GM12873 (cell line): Measurements from ENCODE around the gene RARB.

Source experiments
- TF ChIP-seq, protein P1 (sequence below): IDR thresholded peaks from 2 replicates; pipeline ENCODE4 v1.5.1; 2012; ENCODE audit warnings: low read depth, mild to moderate bottlenecking, moderate library complexity, low read length, control low read depth; ENCODE audit not compliant: insufficient read depth; ENCODE audit errors: missing control alignments

Gene RARB

DNA sequence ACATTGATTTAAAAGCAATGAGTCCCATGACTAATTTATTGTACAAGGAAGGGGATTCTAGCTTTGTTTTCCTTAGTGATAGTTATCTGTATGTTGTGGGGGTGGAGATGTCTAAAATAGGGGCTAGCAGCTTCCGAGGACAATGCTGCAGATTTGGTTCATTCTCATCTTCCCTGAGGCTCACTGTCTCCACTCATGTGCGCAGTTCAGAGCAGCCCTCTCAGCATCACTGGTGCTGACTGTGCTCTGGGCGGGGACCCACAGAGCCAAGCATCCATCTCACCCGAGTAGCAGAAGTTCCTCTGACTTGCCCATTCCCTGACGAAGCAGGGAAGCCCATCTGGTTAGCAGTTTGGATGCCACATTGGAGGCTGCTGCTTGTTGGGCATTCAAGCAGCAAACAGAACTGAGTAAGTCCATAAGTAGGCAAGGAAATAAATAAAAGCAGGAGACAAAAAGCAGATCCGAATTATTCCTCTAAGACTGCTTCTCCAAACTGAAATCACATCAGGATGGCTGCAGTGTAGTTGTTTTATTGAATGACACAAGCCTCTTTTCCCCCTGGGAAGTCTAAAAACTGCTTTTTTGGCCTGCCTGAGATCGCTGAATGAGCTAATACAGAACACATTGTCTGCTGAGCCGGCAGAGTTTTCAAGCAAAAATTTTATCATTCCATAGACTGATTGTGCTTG is 27.5 kb downstream of the RARB start:
- TF ChIP-seq, protein P1, sequence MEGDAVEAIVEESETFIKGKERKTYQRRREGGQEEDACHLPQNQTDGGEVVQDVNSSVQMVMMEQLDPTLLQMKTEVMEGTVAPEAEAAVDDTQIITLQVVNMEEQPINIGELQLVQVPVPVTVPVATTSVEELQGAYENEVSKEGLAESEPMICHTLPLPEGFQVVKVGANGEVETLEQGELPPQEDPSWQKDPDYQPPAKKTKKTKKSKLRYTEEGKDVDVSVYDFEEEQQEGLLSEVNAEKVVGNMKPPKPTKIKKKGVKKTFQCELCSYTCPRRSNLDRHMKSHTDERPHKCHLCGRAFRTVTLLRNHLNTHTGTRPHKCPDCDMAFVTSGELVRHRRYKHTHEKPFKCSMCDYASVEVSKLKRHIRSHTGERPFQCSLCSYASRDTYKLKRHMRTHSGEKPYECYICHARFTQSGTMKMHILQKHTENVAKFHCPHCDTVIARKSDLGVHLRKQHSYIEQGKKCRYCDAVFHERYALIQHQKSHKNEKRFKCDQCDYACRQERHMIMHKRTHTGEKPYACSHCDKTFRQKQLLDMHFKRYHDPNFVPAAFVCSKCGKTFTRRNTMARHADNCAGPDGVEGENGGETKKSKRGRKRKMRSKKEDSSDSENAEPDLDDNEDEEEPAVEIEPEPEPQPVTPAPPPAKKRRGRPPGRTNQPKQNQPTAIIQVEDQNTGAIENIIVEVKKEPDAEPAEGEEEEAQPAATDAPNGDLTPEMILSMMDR, result no peak

DNA sequence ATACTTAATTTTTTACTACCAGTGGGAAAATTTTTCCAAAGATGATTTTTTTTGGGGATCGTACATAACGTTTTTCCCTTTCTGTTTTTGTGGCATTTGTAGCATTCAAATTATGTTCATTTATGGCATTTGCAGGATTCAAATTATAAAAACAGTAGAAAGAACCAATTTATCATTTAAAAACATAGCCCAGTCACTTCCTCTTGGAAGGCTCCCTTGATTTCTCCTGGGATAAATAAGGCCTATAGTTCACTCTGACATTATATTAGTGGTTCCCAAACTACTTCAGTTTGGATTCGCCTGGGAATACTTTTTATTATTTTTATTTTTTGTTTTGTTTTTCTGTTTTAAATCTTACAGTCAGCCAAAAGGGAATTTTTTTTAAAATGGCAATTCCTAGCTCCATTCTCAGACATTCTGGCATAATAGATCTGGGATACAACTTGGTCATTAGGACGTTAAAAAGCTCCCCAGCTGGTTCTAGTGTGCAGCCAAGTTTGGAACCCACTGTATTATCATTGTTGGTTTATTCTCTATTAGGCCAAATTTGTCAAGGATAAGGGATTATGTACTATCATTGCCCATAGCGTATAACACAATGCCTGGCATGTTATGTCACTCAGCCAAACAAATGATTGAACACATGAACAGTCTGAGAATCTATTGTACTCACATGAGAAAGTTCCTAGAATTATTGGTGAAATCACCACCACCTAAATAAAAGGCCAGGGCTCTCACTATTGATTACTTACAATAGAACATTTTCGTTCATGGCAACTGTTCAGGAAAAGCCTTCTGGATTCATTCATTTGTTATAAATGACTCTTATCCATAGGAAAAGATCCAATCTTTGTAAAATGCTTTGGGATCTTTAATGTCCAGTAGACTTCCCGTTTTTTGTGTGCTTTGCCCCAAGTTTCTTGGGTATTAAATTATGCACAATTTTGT is 28.9 kb downstream of the RARB start:
- TF ChIP-seq, protein P1, result no peak

DNA sequence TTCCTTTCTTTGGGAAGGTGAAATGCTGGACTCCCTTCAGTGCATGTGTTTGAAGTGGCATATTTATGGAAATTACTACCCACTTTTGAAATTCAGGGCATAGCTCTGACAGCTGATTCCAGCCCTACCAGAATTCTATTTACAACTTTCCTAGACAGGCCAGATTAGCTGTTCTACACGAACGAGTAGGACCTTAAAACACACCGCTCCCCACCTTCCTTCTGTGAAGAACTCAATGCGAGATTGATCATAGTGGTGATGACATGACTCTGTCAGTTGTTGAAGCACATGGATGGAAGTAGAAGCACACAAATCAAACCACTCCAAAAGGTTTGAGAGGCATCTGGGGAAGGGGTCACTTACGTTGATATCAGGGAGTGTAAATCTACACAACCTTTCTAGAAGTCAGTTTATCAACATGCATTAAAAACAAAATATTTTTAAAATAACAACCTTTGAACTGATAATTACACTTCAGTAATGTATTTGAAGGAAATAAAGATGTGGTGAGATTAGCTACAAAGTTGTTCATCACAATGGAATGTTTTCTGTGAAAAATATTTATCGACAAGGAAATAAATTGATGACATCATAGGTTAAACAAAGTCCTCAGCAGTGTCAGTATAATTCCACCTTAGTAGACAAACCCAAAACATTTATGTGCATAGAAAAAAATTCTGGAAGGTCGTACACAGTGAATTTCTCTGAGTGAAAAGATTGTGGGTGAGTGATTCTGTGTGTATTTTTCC is 29.8 kb downstream of the RARB start:
- TF ChIP-seq, protein P1, result no peak

DNA sequence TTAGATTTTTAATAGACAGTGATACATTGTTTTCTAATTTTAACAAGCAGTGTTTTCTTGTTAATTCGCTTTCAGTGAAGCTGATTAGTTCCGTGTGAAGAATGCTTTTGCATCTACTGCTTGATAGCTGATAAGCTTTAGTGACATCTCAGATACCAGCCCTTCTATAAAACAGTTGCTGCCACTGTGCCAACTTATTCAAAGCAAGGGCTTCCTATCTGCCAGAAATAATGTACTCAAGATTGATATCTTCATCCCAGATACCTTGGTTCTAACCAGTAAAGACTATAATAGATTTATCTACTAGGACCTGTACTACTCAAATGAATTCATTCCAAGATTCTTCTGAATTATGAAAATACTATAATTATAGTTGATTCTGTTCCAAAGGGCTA is 30.4 kb downstream of the RARB start:
- TF ChIP-seq, protein P1, result no peak

DNA sequence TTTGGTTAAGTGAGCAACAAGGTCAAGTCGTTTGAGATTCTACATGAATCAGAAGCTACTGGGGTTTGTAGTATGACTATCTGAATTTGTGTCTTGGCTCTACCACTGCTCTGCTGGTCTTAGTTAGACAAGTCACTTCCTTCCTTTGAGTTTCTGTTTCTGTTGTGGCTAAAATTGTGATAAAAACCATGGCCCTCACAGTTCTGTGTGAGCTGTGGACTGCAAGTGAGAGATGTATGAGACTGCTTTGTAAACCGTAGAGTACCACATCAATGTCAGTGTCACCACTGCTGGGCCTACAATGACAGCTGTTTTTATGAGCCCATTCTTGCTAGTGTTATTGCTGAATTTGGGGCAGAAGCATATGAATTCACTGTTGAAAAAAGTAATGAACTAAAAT is 32.7 kb downstream of the RARB start:
- TF ChIP-seq, protein P1, result no peak

DNA sequence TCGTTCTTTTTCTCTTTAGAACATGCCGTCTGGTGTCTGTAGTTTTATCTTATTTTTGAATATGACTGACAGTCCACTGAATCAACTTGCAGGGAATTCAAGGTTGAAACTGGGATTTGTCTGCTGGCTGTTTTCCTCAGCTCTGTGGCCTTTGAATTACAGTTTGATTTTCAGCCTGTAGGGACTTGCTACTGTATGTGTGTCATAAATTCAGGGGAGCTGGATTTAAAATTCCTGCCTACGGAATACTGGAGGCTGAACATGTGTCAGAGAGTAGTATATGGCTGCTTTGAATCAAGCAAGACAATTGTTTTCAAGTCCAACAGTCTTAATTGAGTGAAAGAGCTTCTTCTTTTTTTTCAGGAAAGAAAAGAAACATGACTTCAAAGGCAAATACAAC is 33.9 kb downstream of the RARB start:
- TF ChIP-seq, protein P1, result no peak

DNA sequence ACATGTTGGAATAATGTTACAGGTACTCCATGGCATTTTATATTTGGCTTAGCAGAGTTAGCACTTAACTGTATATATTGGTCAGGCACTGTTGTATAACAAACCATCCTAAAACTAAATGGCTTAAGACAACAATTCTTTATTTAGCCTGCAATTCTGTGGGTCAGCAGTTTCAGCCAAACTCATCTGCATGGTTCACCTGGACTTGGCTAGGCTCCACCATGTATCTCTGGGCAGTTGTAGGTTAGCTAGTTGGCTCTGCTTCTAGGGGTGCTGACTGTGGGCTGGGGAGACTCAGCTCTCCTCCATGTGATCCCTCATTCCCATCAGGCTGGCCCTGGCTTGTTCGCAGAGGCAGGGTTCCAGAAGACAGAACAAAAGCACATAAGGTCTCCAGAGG is 34.4 kb downstream of the RARB start:
- TF ChIP-seq, protein P1, result no peak
